GM21786 (cell line): ENCODE results near the gene C16orf86.

Experiments used
- ATAC-seq: cut with Tn5 transposase; IDR thresholded peaks from one replicate; pipeline ENCODE4 v1.9.1; 2021; ENCODE audit not compliant: unreplicated experiment

The C16orf86 gene

DNA sequence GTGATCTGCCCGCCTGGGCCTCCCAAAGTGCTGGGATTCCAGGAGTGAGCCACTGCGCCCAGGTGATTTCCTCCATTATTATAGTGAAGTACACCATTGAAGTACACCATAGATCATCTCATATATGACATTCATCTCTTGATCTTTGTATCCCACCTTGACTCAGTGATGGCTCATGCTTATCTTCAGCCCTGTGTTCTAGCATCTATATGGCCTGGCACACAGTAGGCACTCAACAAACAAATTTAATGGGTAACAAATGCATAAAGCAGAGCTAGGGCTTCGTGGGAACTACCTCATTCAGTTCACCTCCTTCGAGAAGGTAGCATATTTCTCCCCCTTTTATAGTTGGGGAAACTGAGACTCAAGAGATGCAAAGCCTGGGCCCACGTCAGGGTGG is 1.0 kb upstream of the C16orf86 start:
- no peak for ATAC-seq

- ATAC-seq: no peak
Observed at GRCh38 chr16:67666032-67666551, 522 bp upstream of the C16orf86 start.

GRCh38 chr16:67667453-67667816 is 821 bp downstream of the C16orf86 start:
- no peak for ATAC-seq

DNA sequence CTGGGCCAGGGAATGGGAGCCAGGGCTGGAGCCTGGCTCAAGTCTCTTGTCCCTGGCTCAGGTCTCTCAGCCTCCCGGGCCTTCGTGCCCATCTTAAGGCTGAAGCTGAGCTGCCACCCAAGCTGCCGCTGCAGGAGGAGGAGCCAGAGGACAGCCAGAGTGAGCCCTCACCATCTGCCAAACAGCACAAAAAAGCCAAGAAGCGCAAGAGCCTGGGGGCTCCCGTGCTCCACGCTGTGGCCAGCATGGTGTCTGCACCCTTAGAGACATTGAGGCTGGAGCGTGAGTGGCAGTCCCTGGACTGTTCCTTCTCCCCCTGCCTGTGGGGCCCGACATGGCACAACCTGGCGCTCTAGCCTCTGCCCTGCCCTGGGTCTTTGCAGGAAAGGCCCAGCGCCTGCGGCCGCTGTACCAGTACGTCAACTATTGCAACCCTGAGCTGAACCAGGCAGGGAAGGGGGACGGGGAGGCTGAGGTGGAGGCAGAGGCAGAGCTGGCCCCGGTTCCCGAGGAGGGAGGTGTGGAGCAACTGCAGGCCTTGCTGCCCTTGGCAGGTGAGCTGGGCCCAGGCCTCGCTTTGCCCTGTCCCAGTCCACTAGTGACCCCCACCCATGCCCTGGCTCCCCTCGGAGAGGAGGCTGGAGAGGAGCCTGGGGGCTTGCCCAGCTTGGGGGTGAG is 1.3 kb downstream of the C16orf86 start:
- peak; percentile 70 for ATAC-seq

GRCh38 chr16:67668495-67669157 is 2.0 kb downstream of the C16orf86 start:
- no peak for ATAC-seq

- no peak for ATAC-seq
Observed at GRCh38 chr16:67669499-67670101, 3.0 kb downstream of the C16orf86 start.

- ATAC-seq: no peak
Observed at GRCh38 chr16:67672306-67672705, 5.7 kb downstream of the C16orf86 start.

DNA sequence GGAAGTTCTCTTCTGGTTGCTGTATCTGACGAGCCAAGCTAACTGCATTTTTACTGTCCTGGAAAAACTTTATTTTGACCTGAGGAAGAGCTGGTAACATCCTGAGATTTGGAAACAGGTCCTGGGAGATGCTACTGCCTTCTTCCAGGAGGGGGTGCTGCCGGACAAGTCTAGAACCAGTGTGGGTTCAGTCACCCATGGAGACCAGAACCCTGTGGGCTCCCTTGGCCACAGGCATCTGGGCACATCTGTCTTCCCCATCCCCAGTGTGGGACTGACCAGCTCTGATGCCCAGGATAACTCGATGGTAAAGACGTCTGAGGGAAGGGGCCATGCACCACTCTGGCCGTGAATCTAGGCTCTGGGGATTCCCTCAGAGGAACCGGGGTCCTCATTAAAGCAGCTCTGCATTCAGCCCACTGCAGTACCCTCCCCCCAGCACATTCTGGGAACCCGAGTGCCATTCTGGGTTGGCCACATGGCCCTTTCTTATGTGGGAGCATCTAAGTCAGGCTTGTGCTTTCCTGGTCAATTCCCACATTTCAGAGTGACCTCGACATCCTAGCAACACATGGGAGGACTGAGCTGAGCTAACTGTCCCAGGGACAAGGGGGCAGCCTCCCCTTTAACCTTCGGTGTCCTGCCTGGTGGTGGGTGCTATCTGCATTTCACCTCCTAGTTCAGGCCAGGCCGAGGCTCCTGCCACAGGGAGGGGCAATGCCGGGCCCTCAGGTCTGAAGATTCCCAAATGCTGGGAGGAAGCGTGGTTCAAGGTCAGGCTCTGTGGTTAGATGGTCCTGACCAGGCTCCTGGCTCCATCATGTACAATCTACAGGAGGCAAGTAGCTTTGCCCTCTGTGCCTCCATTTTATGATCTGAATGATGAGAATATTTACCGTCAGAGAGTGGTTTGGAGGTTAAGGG is 6.4 kb downstream of the C16orf86 start:
- no peak for ATAC-seq

- no peak for ATAC-seq
Observed at GRCh38 chr16:67673712-67674580, 7.3 kb downstream of the C16orf86 start.

- ATAC-seq: no peak
Observed at GRCh38 chr16:67674851-67675578, 8.4 kb downstream of the C16orf86 start.

DNA sequence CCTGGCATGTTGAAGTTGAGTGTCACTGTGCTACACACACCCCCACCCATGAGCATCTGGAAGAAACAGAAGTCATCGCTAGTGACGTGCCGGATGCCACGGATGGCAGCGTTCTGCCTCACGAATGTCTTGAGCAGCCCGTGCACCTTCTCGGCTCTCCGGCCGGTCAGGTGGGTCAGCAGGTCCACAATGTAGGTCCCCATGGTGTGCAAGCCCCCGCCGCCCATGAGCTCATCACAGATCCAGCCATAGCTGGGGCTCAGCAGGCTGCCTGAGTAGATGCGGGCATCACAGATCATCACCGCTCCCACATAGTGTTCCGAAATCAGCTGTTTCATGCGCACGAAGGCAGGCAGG is 8.9 kb downstream of the C16orf86 start:
- ATAC-seq: no peak

- ATAC-seq: no peak
Observed at GRCh38 chr16:67675999-67676398, 9.4 kb downstream of the C16orf86 start.

DNA sequence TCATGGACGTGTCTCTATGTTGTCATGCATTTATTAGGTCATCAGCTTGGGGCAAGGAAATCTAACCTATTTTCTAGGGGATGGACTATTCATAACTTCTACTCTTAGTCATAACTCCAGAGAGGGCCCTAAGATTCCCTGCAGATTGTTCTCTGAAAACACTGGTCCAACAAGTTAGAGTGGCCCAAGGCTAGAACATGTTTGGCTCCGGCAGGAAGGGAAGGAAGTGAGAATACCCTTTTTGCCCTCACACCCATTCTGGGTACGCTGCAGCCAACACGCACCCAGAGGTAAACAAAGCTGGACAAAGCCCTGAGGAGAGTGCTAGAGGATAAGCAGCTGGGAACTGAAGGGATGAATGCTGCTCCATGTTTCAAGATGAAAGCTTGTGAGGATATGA is 9.9 kb downstream of the C16orf86 start:
- ATAC-seq: no peak

DNA sequence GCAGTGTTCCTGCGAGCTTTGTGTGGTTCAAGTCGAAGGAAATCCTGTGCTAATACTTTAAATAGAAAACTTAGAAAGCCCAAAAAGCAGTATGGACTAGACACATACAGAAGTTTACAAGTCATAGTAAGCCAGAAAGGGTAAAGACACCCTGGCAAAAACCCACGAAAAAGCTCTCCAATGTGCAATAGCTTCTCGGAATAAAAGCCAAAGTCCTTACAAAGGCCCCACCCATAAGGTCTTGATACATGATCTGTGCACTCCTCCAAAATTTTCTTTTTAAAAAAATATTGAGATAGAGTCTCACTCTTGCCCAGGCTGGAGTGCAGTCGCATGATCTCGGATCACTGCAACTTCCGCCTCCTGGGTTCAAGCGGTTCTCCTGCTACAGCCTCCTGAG is 10.3 kb downstream of the C16orf86 start:
- ATAC-seq: no peak

- ATAC-seq: no peak
Observed at GRCh38 chr16:67677712-67678111, 11.1 kb downstream of the C16orf86 start.

- no peak for ATAC-seq
Observed at GRCh38 chr16:67678354-67679023, 11.9 kb downstream of the C16orf86 start.

- no peak for ATAC-seq
Observed at GRCh38 chr16:67679935-67680897, 13.6 kb downstream of the C16orf86 start.

- ATAC-seq: no peak
Observed at GRCh38 chr16:67683767-67684166, 17.2 kb downstream of the C16orf86 start.
